Cardiac fibroblast (primary cell): ENCODE measurements around the gene ATP6V1A.

Experiments used
- DNase-seq, 2 donors: peaks; one replicate each; pipeline versions ENCODE4 v3.0.0 to v3.0.0-alpha.2; 2010; ENCODE audit warnings: low read depth in 2 of 2
- H3K4me3 ChIP-seq, 2 donors: replicated peaks in 1 of 2; 1 replicate in 1 of 2; 2 replicates in 1 of 2; pipeline ENCODE4 v1.5.1; 2011; ENCODE audit warnings: low read depth in 2 of 2, low read length in 2 of 2, mild to moderate bottlenecking in 2 of 2, moderate library complexity in 1 of 2
- CTCF ChIP-seq: IDR thresholded peaks from one replicate; pipeline ENCODE4 v1.5.1; 2011; ENCODE audit warnings: low read depth, mild to moderate bottlenecking, low read length, inconsistent platforms

ATP6V1A gene

GRCh38 chr3:113831103-113831355 lies 84.2 kb downstream of the ATP6V1A start:
- DNase-seq, result no peak
- H3K4me3 ChIP-seq, result no peak overlapping the region
- TF ChIP-seq CTCF, result no peak

DNA sequence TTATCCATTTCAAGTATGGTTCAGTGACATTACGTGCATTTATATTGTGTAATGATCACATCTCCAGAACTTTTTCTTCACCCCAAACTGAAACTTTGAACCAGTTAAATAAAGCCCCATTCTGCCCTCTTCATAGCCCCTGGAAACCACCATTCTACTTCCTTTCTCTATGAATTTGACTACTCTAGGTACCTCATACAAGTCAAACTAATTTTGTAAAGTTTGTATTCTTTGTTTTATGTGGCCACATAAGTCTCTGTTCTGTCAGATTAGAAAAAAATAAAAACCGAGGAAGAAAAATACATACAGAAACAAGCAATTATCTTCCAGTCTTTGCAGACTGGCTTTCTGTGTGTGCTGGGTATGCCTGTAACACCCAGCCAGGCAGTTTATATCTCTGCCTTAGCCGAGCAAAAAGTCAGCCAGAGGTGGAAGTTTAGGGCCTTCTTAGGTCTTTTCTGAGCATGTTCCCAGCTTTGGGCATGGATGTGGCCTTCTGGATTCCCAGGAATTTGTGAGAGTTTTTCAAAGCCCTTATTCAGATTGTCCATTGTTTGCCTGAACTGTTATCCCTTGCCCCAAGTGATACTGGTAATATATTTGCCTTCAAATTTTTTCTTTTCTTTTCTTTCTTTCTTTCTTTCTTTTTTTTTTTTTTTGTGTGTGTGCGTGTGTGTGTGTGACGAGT lies 85.8 kb downstream of the ATP6V1A start:
- peak in 1 of 2 donors; percentile 34 for DNase-seq
- no peak for TF ChIP-seq CTCF
- no peak overlapping the region for H3K4me3 ChIP-seq

DNA sequence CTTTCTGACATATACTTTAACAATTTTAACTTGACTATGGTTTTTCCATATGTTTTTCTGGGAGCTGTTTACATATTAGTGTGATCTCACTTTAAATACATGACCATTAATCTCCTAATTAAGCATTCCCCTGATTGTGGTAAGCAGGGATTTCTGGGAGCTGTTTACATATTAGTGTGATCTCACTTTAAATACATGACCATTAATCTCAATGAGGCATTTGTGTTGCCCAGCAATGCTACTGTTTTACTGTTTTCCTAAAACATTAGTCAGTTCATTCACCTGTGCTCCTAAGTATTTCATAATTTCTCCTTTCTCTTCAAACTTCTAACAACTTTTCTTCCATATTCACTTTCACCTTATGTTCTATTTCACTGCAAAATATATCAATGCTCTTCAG lies 88.1 kb downstream of the ATP6V1A start:
- TF ChIP-seq CTCF, result no peak
- no peak for DNase-seq
- no peak overlapping the region for H3K4me3 ChIP-seq

DNA sequence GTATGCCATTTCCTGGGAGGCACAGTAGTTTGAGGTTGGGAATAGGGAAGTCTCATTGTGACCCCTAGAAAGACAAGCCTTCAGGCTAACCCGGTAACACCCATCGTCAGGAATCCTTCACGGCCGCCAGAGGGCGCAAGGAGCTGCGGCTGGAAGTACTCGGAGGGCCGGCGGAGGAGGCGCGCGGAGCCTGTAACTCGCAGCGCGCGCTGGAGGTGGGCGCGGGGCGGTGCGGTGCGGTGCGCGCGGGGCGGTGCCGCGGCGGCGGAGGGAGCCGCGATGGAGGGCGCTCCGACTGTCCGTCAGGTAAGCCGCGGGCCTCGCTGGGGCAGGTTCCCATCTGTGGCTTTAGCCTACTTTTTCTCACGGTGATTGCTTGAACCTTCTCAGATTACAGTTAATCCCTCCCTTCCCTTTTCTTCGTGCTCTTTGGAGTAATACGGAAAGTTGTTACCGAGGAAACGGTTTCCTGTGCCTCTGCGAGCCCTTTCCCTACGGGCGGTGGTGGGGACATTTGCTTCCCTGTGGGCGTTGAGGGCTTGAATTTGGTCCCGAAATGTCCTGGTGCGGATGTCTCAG lies 91.9 kb downstream of the ATP6V1A start, which contains the start of gene GRAMD1C:
TSS of gene GRAMD1C (plus strand) at position 158 of the 579 bp plus-strand sequence. CDS start at position 280, 122 bp downstream.
- TF ChIP-seq CTCF, result peak; percentile 88
- H3K4me3 ChIP-seq, result peak within 1 kb of the TSS; percentile 66 to 68
- DNase-seq, result peak; percentile 89 to 95

- TF ChIP-seq CTCF, result no peak
- H3K4me3 ChIP-seq, result peak overlapping the region; percentile 66 to 68
- no peak for DNase-seq
These were observed 92.7 kb downstream of the ATP6V1A start for GRCh38 chr3:113839551-113839950.

DNA sequence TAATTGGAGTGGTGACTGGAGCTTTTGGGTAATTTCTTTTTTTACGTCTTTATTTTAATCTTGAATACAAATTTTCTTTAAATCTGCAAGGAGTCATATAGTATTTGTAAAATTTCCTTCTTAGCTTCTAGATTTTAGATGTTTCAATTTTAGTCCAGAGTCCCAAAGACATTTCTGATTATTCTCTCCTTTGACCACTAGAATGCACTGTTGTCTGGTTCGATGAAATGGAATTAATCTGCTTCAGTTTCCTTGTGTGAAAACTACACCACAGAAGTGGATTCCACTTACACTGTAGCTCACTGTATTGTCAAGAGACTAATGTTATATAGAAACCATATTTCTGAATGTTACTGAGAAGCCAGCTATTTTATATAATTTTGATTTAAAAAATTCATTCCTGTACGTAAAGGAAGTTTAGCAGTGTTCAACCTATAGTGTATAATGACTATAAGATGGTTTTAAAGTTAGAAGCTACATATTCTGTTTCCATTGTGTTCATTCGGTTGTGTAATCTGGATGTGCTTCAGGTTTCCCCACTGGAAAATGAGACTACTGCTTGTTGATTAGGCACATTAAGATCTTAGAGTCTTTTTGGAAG lies 97.9 kb downstream of the ATP6V1A start:
- peak; percentile 63 for DNase-seq
- TF ChIP-seq CTCF, result peak; percentile 51
- no peak overlapping the region for H3K4me3 ChIP-seq

GRCh38 chr3:113847247-113847646 lies 100.4 kb downstream of the ATP6V1A start:
- no peak for DNase-seq
- no peak for TF ChIP-seq CTCF

More at GRCh38 chr3:113847247-113847646, 100.4 kb downstream of the ATP6V1A start:
- H3K4me3 ChIP-seq, result no peak overlapping the region
